GM13977 (cell line): Measurements from ENCODE around the gene OR5AP2.
"Not testable (repeated sequence)": the region's sequence is repeated elsewhere in the genome, so short reads cannot be mapped to it uniquely, and the experiment has no call there.

Experiments used
- DNase-seq: peaks from one replicate; pipeline ENCODE4 v3.0.0; 2012; ENCODE audit warnings: low spot score
- CTCF ChIP-seq: IDR thresholded peaks from 2 replicates; pipeline ENCODE4 v1.5.1; 2012; ENCODE audit warnings: mild to moderate bottlenecking, control low read depth; ENCODE audit not compliant: insufficient read depth; ENCODE audit errors: extremely low read depth, missing control alignments
- in situ Hi-C: fragments of 300-500 bp; cut with MboI; formaldehyde crosslinking; loops from one replicate; pipeline ENCODE4 v1.12.0; 2022; ENCODE audit warnings: low sequenced_read_pairs, low pct_unique_long_range_greater_than_20kb, mixed read lengths, inconsistent platforms; ENCODE audit not compliant: unreplicated experiment

OR5AP2 gene

GRCh38 chr11:56636861-56637260, 5.4 kb downstream of the OR5AP2 start:
- in situ Hi-C loops: no loop called here
- no peak for DNase-seq
- no peak for TF ChIP-seq CTCF

GRCh38 chr11:56632329-56632728, 9.9 kb downstream of the OR5AP2 start:
- in situ Hi-C loops: no loop called here
- TF ChIP-seq CTCF: no peak
- DNase-seq: no peak

GRCh38 chr11:56625946-56626345, 16.3 kb downstream of the OR5AP2 start:
- no peak for TF ChIP-seq CTCF
- DNase-seq: no peak
- in situ Hi-C loops: no loop called here

- in situ Hi-C loops: no loop called here
- TF ChIP-seq CTCF: peak; percentile 27
- peak; percentile 23 for DNase-seq
These were observed 17.6 kb downstream of the OR5AP2 start for GRCh38 chr11:56624661-56625110.

GRCh38 chr11:56611174-56611573, 31.1 kb downstream of the OR5AP2 start:
- no peak for DNase-seq
- in situ Hi-C loops: no loop called here
- TF ChIP-seq CTCF: no peak

- DNase-seq, in situ Hi-C loops: not testable (repeated sequence)
These were observed 50.0 kb downstream of the OR5AP2 start for GRCh38 chr11:56592088-56592717.
